GM19193 (cell line): Measurements from ENCODE around the gene RELCH.

Experiments
- POLR2A ChIP-seq: IDR thresholded peaks from 4 replicates; pipeline ENCODE4 v1.6.1; 2011; ENCODE audit not compliant: insufficient read depth, insufficient read length; ENCODE audit errors: extremely low read depth

The RELCH gene

DNA sequence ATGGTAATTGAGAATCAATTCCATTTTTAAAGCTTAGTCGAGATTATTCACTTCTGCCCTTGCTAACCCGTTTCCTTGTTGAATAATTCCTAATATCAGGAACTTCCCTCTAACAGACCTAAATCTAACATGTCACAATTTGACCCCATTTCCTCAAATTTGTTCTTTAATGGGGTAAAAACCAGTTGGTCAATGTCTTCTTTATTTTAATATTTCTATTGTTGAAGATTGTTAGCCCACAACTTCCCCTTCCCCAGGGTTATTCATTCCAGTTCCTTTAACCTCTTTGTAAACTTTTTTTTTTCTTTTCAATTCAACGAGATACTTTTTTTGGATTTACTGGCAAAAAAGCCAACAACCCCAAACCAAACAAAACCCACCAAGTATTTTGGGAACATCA is 145.4 kb downstream of the RELCH start:
- no peak for TF ChIP-seq POLR2A

GRCh38 chr18:62332964-62333695 is 146.1 kb downstream of the RELCH start:
- TF ChIP-seq POLR2A: no peak

DNA sequence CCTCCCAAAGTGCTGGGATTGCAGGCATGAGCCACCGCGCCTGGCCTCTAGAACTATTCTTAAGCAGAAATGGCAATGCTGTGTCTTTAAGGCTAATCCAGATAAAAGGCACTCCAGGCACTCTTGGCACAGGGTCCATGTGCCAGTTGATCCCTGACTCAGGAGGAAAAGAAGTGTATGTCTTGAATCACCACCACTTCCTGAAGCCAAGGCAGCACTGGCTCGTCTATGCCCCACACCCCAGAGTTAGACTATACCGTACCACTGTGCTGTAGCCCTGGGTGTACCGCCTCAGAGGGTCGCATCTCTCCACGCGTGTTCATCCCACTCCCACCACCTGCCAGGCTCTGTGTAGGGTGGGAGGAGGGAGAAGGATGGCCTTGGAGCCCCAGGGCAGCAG is 147.1 kb downstream of the RELCH start:
- no peak for TF ChIP-seq POLR2A

GRCh38 chr18:62335494-62335893 is 148.4 kb downstream of the RELCH start:
- no peak for TF ChIP-seq POLR2A

DNA sequence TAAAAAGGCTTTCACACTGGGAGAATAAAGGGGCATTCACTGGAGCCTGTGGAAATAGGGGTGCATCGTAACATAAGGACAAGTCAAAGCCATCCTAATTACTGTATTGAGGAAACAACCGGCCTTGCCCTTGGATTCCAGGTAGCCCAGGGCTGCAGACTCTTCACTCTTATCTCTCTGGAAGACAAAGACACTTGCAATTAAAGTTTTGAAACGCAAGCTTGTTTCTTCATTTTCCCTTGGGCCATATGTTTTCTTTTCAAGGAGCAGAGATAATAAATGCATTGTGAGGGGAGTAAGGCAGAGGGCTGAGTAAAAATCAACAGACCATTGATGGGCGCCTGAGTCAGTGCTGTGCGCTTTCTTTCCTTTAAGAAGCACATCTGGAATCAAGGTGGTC is 149.6 kb downstream of the RELCH start:
- no peak for TF ChIP-seq POLR2A

DNA sequence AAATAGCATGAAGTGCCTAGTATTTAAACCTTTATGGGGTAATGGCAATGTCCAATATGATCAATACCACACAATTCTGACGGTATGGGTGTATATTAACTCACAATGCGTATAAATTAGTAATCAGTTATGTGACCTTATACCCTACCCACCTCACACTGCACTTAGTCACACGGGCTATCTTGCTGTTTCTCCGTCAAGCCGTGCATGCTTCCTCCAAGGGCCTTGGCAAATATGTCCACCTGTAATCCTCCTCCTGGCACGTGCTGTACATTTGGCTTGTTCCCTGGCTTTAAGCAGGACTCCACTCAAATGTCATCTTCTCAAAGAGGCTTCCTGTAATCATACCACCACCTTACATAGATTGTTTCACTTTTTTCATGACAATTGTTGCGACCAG is 150.3 kb downstream of the RELCH start:
- no peak for TF ChIP-seq POLR2A

GRCh38 chr18:62338446-62339105 is 151.5 kb downstream of the RELCH start:
- no peak for TF ChIP-seq POLR2A

DNA sequence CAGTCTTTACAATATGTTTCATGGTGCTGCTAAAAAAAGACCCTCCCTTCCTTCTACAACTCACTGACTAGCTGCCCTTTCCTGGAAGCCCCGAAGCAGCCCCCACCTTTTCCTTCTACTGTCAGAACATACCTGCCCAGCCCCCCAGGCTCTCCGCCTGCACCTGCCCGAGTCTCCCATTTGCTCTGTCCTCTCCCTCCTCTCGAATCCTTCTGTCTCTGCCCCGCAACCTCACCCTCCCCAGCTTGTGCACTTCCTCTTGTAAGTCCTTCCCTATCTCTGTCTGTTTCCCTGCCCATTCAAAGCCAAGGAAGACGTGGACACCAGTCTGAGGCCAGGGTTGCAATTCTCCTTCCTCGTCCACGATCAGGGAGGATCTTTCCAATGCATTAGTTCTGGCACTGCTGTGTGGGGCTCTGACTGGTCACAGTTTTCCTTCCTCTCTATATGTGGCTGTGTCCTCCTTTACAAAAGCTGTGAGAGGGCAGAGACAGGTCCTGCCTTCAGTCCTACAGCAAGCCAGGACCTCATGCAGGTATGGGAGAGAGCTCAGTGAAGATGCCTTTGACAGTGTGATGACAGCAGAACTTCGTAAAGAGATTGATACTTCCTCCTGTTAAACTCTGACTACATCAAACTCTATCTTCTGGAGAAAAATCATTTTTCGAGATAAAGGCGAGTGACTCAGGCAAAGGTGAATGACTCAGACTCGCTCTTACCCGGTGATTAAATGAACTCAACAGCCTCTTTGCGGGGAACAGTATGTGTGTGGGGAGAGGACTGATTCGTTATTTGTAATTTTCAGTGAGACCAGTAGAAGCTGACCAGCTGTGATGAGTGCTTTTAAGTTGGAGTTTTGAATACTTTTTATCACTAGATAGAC is 152.3 kb downstream of the RELCH start:
- no peak for TF ChIP-seq POLR2A

DNA sequence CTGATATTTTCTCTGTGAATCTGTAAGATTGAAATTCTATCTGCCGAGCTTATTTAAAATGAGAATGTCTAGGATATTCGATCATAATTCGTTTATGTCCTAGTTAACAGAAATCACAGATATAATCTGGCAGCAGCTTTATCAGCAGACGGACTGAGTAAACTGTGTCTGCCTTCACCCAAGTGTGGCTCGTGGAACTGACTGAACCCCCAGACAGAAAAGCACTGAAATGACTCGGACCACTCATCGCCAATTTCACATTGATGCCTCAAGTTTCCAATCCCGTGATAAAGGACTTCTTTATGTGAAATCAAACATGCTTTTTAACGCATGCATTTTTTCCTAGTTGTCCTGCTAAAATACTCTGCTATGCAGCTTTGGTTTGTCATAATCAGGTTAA is 153.9 kb downstream of the RELCH start:
- TF ChIP-seq POLR2A: no peak

DNA sequence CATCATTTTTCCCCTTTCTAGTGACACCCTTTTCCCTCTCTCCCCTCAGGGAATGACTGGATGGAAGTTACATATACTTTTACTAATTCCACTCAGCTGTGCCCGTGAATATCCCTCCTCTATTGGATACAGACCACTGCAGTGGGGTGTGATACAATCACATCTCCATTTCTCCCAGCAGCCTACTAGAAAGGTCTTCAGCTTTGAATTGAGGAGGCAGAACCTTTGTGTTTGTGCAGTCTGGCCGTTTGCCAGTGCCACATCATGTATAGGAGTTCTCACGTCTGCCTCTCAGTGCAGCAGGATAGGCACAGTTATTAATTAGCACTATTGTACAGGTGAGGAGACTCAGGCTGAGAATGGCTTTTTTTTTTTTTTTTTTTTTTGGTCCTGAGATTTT is 154.4 kb downstream of the RELCH start:
- no peak for TF ChIP-seq POLR2A

GRCh38 chr18:62342884-62343283 is 155.8 kb downstream of the RELCH start:
- TF ChIP-seq POLR2A: no peak

DNA sequence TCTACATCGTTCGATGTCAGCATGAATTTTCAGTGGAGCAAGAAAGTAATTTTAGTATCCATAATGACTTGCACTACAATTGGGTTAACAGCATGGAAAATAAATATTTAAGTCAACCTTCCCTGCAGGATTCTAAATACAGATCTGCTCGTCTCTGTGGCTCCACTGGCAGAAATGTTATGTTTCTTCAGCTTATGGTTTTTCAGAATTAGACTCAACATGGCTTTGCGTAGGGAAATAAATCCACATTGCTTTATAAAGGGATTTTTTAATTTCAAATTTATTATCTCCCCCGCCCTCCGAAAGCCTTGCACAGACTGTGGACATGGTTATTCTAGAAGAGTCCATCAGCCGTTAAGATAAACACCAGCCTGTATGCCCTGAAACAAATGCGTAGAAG is 156.3 kb downstream of the RELCH start:
- TF ChIP-seq POLR2A: no peak

- no peak for TF ChIP-seq POLR2A
Measured at GRCh38 chr18:62345909-62346308, 158.9 kb downstream of the RELCH start.

- no peak for TF ChIP-seq POLR2A
Measured at GRCh38 chr18:62346333-62347088, 159.5 kb downstream of the RELCH start.

GRCh38 chr18:62347089-62347506 is 160.0 kb downstream of the RELCH start:
- TF ChIP-seq POLR2A: no peak
